ENCODE data around the gene LUZP1. TPM values are rescaled to one million over a fixed set of nuclear protein-coding genes. Genes with fewer than 3 reads are reported as not detected.

LUZP1 gene
- total RNA-seq, 1 experiment from 2014 or later, result 40.2 TPM

DNA sequence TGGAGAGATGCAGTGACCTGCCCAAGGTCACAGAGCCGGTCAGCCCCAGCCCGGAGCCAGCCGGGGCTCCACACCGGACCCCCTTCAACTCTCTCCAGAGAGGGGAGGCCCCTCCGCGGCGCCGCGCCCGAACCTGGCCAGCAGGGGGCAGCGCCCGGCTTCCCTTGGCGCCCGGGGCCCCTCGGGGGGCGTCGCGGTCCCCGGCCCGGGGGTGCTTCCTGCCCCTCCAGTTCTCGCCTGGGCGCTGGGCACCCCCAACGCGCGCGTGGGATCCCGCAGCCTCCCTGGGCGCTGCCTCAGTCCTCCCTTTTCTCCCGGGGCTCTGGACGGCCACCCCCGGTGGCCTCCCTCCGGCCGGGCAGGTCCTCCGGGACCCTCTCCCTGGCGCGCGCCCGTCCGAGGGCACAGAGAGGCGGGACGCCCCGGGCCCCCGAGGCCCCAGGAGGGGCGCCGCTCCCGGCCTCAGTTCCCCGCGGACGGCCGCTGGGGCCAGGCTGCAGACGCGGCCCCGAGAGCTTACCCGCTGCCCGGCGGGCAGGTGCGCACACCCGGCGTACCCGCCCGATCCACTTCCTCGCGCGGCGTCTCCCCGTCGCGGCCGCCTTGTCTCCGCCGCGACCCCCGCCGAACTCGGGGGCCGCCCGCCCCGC is 48.2 kb upstream of the LUZP1 start:
- no peaks in the 10 kb centered on the region for H3K36me3 ChIP-seq (ENCODE audit: control insufficient read depth, insufficient read depth, low read length)
- no TSS peak for BruUV-seq (replicated peaks)
- ChIA-PET CTCF (interaction anchor here (0.7 to 1.0 kb wide), 9 partner anchors 19 to 312 kb away, joined by 3 to 8 read pairs (median 4); no protein-coding TSS in a partner anchor), POLR2A (no interaction called here)
- TF ChIP-seq, protein P1, sequence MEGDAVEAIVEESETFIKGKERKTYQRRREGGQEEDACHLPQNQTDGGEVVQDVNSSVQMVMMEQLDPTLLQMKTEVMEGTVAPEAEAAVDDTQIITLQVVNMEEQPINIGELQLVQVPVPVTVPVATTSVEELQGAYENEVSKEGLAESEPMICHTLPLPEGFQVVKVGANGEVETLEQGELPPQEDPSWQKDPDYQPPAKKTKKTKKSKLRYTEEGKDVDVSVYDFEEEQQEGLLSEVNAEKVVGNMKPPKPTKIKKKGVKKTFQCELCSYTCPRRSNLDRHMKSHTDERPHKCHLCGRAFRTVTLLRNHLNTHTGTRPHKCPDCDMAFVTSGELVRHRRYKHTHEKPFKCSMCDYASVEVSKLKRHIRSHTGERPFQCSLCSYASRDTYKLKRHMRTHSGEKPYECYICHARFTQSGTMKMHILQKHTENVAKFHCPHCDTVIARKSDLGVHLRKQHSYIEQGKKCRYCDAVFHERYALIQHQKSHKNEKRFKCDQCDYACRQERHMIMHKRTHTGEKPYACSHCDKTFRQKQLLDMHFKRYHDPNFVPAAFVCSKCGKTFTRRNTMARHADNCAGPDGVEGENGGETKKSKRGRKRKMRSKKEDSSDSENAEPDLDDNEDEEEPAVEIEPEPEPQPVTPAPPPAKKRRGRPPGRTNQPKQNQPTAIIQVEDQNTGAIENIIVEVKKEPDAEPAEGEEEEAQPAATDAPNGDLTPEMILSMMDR (IDR thresholded peaks at IDR 0.05), result peak; percentile 98
- no peak for TF ChIP-seq SIN3A (IDR thresholded peaks at IDR 0.05; ENCODE audit: borderline replicate concordance, insufficient read depth, low read depth, low read length)
- TF ChIP-seq POLR2AphosphoS5 (IDR thresholded peaks at IDR 0.05; ENCODE audit: low read depth, low read length), result no peak
- no peak for TF ChIP-seq TCF7L2 (IDR thresholded peaks at IDR 0.05; ENCODE audit: low read depth, low read length)
- intact Hi-C loops (cut with micrococcal nuclease; ENCODE audit: unreplicated experiment) (no loop called here), in situ Hi-C loops (cut with HindIII; ENCODE audit: low pct_unique_long_range_greater_than_20kb, low sequenced_read_pairs) (no loop called here)
- no peak overlapping the region for H3K27ac ChIP-seq (ENCODE audit: low read length)
- H3K9me3 ChIP-seq (ENCODE audit: control insufficient read depth, insufficient read depth, low read depth, low read length), result no peaks in the 10 kb centered on the region
- H3K4me3 ChIP-seq (ENCODE audit: low read depth in 2 of 2, low read length in 2 of 2), result peak overlapping the region; percentile 55 to 59
- H3K27me3 ChIP-seq (ENCODE audit: control insufficient read depth, insufficient read depth, low read length), result no peaks in the 10 kb centered on the region
- DNase-seq (ENCODE audit: low read depth, low spot score) (no peak), ATAC-seq (peak; percentile 83)
- H3K4me1 ChIP-seq (ENCODE audit: control insufficient read depth, insufficient read depth, low read length), result peaks cover 7% of the 10 kb centered on the region; the same call in 1 of the 2 replicates

DNA sequence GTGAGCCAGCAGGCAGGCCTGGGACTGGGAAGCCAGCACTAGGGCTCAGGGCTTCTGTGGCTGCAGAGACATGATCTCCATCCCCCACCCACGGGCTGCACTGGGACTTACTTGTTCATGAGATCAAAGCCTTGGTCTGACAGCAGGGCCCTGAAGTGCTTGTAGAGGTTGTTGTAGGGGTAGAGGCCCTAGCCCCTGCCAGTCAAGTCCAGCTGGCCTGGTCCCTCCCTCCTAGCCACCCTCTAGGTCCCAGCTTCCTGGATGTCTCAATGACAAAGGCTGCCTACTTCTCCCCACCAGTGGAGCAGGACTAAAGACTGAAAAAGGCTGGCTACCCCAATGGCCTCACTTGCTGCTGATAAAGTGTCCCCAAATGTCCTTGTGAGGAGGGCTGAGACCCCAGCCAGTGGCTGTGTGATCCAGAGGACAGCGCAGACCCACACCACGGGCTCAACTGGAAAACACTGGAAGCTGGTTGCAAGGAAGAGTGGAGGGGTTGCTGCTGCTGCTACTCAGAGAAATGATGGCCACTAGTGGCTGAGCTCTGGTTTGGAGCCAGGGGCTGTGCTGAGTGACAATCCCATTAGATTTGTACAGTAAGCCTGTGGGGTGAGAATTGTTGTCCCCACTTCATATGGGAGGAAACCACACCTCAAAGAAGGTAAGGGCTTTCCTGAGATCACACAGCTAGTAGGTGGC is 47.2 kb upstream of the LUZP1 start:
- in situ Hi-C loops (cut with HindIII; ENCODE audit: low pct_unique_long_range_greater_than_20kb, low sequenced_read_pairs) (no loop called here), intact Hi-C loops (cut with micrococcal nuclease; ENCODE audit: unreplicated experiment) (no loop called here)
- H3K9me3 ChIP-seq (ENCODE audit: control insufficient read depth, insufficient read depth, low read depth, low read length), result no peaks in the 10 kb centered on the region
- peaks cover 7% of the 10 kb centered on the region; the same call in 1 of the 2 replicates for H3K4me1 ChIP-seq (ENCODE audit: control insufficient read depth, insufficient read depth, low read length)
- TF ChIP-seq, protein P1 (IDR thresholded peaks at IDR 0.05), result no peak
- no peak for TF ChIP-seq TCF7L2 (IDR thresholded peaks at IDR 0.05; ENCODE audit: low read depth, low read length)
- no peak for TF ChIP-seq POLR2AphosphoS5 (IDR thresholded peaks at IDR 0.05; ENCODE audit: low read depth, low read length)
- TF ChIP-seq, protein P2, sequence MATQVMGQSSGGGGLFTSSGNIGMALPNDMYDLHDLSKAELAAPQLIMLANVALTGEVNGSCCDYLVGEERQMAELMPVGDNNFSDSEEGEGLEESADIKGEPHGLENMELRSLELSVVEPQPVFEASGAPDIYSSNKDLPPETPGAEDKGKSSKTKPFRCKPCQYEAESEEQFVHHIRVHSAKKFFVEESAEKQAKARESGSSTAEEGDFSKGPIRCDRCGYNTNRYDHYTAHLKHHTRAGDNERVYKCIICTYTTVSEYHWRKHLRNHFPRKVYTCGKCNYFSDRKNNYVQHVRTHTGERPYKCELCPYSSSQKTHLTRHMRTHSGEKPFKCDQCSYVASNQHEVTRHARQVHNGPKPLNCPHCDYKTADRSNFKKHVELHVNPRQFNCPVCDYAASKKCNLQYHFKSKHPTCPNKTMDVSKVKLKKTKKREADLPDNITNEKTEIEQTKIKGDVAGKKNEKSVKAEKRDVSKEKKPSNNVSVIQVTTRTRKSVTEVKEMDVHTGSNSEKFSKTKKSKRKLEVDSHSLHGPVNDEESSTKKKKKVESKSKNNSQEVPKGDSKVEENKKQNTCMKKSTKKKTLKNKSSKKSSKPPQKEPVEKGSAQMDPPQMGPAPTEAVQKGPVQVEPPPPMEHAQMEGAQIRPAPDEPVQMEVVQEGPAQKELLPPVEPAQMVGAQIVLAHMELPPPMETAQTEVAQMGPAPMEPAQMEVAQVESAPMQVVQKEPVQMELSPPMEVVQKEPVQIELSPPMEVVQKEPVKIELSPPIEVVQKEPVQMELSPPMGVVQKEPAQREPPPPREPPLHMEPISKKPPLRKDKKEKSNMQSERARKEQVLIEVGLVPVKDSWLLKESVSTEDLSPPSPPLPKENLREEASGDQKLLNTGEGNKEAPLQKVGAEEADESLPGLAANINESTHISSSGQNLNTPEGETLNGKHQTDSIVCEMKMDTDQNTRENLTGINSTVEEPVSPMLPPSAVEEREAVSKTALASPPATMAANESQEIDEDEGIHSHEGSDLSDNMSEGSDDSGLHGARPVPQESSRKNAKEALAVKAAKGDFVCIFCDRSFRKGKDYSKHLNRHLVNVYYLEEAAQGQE (IDR thresholded peaks at IDR 0.05; ENCODE audit: insufficient read depth in 1 of 2, low read depth in 2 of 2, low read length in 1 of 2), result no peak
- TF ChIP-seq SIN3A (IDR thresholded peaks at IDR 0.05; ENCODE audit: borderline replicate concordance, insufficient read depth, low read depth, low read length), result no peak
- CTCF ChIA-PET, result interaction anchor here (0.6 to 1.0 kb wide), 3 partner anchors 20 to 242 kb away, joined by 3 read pairs; no protein-coding TSS in a partner anchor
- DNase-seq (ENCODE audit: low read depth, low spot score) (no peak), ATAC-seq (0 out of 2 replicates have a peak, but pooled peaks have one; percentile 11)
- H3K36me3 ChIP-seq (ENCODE audit: control insufficient read depth, insufficient read depth, low read length), result no peaks in the 10 kb centered on the region
- BruUV-seq (replicated peaks), result no TSS peak
- peak overlapping the region; percentile 55 to 59; a peak in 3 of 4 replicates for H3K4me3 ChIP-seq (ENCODE audit: low read depth in 2 of 2, low read length in 2 of 2)
- no peak overlapping the region for H3K27ac ChIP-seq (ENCODE audit: low read length)
- H3K27me3 ChIP-seq (ENCODE audit: control insufficient read depth, insufficient read depth, low read length), result no peaks in the 10 kb centered on the region
- POLR2A ChIA-PET, result no interaction called here

All from Panc1 (cell line).